HEK293 (cell line): ENCODE results near the gene AGFG1.

ENCODE experiments used
- CTCF ChIA-PET: fragments of 350-600 bp; formaldehyde crosslinking; extraction: SDS; loops from one replicate; lab custom pipeline; 2021; ENCODE audit warnings: antibody characterized with exemption; lab: Yijun Ruan, JAX
- POLR2A ChIA-PET: fragments of 300-600 bp; formaldehyde crosslinking; extraction: SDS; loops from one replicate; lab custom pipeline; 2020; ENCODE audit warnings: antibody characterized with exemption, inconsistent platforms; lab: Yijun Ruan, JAX
- H3K27ac ChIP-seq: fragments of 200-500 bp; sonication (Bioruptor generic); 2 replicates; pipeline ENCODE4 v1.5.1; 2014; ENCODE audit warnings: low read depth, low read length, control low read depth, inconsistent platforms; ENCODE audit errors: extremely low read depth
- H3K36me3 ChIP-seq, 2 experiments: fragments of 200-500 bp in 1 of 2; sonication (Bioruptor generic) in 1 of 2; 1 replicate in 1 of 2; 2 replicates in 1 of 2; pipeline ENCODE4 v1.5.1; 2014 to 2017; ENCODE audit warnings: inconsistent platforms in 2 of 2, low read length in 2 of 2; ENCODE audit not compliant: control insufficient read depth in 2 of 2, insufficient read depth in 1 of 2
- H3K4me1 ChIP-seq: fragments of 200-500 bp; sonication (Bioruptor generic); 2 replicates; pipeline ENCODE4 v1.5.1; 2014; ENCODE audit warnings: mild to moderate bottlenecking, low read length, inconsistent platforms; ENCODE audit not compliant: control insufficient read depth, insufficient read depth
- H3K4me3 ChIP-seq: 2 replicates; pipeline ENCODE4 v1.5.1; 2011; ENCODE audit warnings: low read depth, mild to moderate bottlenecking, control low read depth, low read length, moderate library complexity
- H3K9me3 ChIP-seq: fragments of 200-500 bp; sonication (Bioruptor generic); 2 replicates; pipeline ENCODE4 v1.5.1; 2014; ENCODE audit warnings: low read depth, low read length, inconsistent platforms; ENCODE audit not compliant: control insufficient read depth, insufficient read depth
- REPIN1 ChIP-seq: fragments of 450-650 bp; formaldehyde crosslinking; IDR thresholded peaks from 2 replicates; pipeline ENCODE4 v1.5.1; 2017; ENCODE audit warnings: missing biosample characterization, missing genetic modification characterization, low read depth
- SETDB1 ChIP-seq: IDR thresholded peaks from one replicate; pipeline ENCODE4 v1.6.1; 2017; ENCODE audit warnings: mild to moderate bottlenecking, low read length, moderate library complexity, mixed read lengths; ENCODE audit not compliant: insufficient read length
- ZFP37 ChIP-seq: fragments of 450-650 bp; formaldehyde crosslinking; IDR thresholded peaks from 2 replicates; pipeline ENCODE4 v1.5.1; 2016; ENCODE audit warnings: missing biosample characterization, missing genetic modification characterization
- ZNF175 ChIP-seq: fragments of 450-650 bp; formaldehyde crosslinking; IDR thresholded peaks from 2 replicates; pipeline ENCODE4 v1.5.1; 2016; ENCODE audit warnings: missing biosample characterization, missing genetic modification characterization
- ZNF335 ChIP-seq: fragments of 450-650 bp; formaldehyde crosslinking; conservative IDR thresholded peaks from 2 replicates; pipeline ENCODE4 v1.5.1; 2016; ENCODE audit warnings: missing biosample characterization, missing genetic modification characterization
- ZNF37A ChIP-seq: fragments of 450-650 bp; IDR thresholded peaks from 2 replicates; pipeline ENCODE4 v1.5.1; 2018; ENCODE audit warnings: missing biosample characterization, missing genetic modification characterization
- ZNF514 ChIP-seq: fragments of 450-650 bp; formaldehyde crosslinking; IDR thresholded peaks from 2 replicates; pipeline ENCODE4 v1.5.1; 2016; ENCODE audit warnings: missing biosample characterization, missing genetic modification characterization
- ZNF660 ChIP-seq: fragments of 450-650 bp; IDR thresholded peaks from 2 replicates; pipeline ENCODE4 v1.5.1; 2018; ENCODE audit warnings: missing biosample characterization, mild to moderate bottlenecking, missing genetic modification characterization
- ZNF670 ChIP-seq: fragments of 450-650 bp; formaldehyde crosslinking; IDR thresholded peaks from 2 replicates; pipeline ENCODE4 v1.5.1; 2016; ENCODE audit warnings: missing biosample characterization, missing genetic modification characterization, low read depth
- ZNF707 ChIP-seq: fragments of 450-650 bp; formaldehyde crosslinking; IDR thresholded peaks from 2 replicates; pipeline ENCODE4 v1.5.1; 2016; ENCODE audit warnings: missing biosample characterization, missing genetic modification characterization
- ZNF776 ChIP-seq: fragments of 450-650 bp; formaldehyde crosslinking; IDR thresholded peaks from 2 replicates; pipeline ENCODE4 v1.5.0; 2017; ENCODE audit warnings: missing biosample characterization, missing genetic modification characterization, borderline replicate concordance
- ZNF791 ChIP-seq: fragments of 450-650 bp; formaldehyde crosslinking; IDR thresholded peaks from 2 replicates; pipeline ENCODE4 v1.5.1; 2016; ENCODE audit warnings: missing biosample characterization, missing genetic modification characterization
- ZNF792 ChIP-seq: fragments of 450-650 bp; formaldehyde crosslinking; IDR thresholded peaks from 2 replicates; pipeline ENCODE4 v1.5.1; 2016; ENCODE audit warnings: missing biosample characterization, missing genetic modification characterization
- ZNF830 ChIP-seq: fragments of 450-650 bp; IDR thresholded peaks from 2 replicates; pipeline ENCODE4 v1.5.0; 2018; ENCODE audit warnings: missing biosample characterization, missing genetic modification characterization, low read depth, mild to moderate bottlenecking, moderate library complexity
- ZSCAN30 ChIP-seq: fragments of 450-650 bp; IDR thresholded peaks from 2 replicates; pipeline ENCODE4 v1.5.1; 2018; ENCODE audit warnings: missing biosample characterization, mild to moderate bottlenecking, missing genetic modification characterization, moderate library complexity
- TF ChIP-seq, protein P1 (sequence below): IDR thresholded peaks from 2 replicates; pipeline ENCODE4 v1.6.1; 2011; ENCODE audit warnings: mild to moderate bottlenecking, low read depth, low read length, borderline replicate concordance
- TF ChIP-seq, protein P2 (sequence below): fragments of 450-650 bp; formaldehyde crosslinking; IDR thresholded peaks from 2 replicates; pipeline ENCODE4 v1.5.1; 2016; ENCODE audit warnings: missing biosample characterization, missing genetic modification characterization
- TF ChIP-seq, protein P3 (sequence below): fragments of 450-650 bp; formaldehyde crosslinking; IDR thresholded peaks from 2 replicates; pipeline ENCODE4 v1.5.1; 2016; ENCODE audit warnings: missing biosample characterization, missing genetic modification characterization, low read depth
- TF ChIP-seq, protein P4 (sequence below): fragments of 450-650 bp; formaldehyde crosslinking; IDR thresholded peaks from 2 replicates; pipeline ENCODE4 v1.5.1; 2017; ENCODE audit warnings: missing biosample characterization, mild to moderate bottlenecking, missing genetic modification characterization, moderate library complexity
- TF ChIP-seq, protein P5 (sequence below): fragments of 450-650 bp; formaldehyde crosslinking; IDR thresholded peaks from 2 replicates; pipeline ENCODE4 v1.5.1; 2016; ENCODE audit warnings: missing biosample characterization, missing genetic modification characterization

The AGFG1 gene

DNA sequence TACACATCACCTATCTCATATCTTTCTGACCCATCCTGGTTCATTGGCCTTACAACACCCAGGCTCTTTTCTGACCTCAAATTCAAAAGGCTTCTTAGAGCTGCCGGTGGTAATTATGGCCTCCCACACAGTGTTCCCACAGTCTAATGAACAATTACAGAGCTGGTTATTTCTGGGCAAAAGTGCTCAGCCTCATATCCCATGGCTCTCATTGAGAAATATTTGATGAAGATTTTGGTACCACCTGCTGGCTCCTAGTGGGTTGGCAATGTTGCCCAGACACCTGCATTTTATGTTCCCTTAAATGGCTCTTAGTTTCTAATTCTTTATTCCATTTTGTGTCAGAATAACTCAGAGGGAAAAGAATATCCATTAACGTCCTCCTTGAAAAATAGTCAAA is 106.7 kb downstream of the AGFG1 start (continued):
- TF ChIP-seq, protein P1, sequence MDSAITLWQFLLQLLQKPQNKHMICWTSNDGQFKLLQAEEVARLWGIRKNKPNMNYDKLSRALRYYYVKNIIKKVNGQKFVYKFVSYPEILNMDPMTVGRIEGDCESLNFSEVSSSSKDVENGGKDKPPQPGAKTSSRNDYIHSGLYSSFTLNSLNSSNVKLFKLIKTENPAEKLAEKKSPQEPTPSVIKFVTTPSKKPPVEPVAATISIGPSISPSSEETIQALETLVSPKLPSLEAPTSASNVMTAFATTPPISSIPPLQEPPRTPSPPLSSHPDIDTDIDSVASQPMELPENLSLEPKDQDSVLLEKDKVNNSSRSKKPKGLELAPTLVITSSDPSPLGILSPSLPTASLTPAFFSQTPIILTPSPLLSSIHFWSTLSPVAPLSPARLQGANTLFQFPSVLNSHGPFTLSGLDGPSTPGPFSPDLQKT: no peak
- TF ChIP-seq ZNF37A (tag by site-specific recombination): no peak
- TF ChIP-seq ZNF670: no peak

DNA sequence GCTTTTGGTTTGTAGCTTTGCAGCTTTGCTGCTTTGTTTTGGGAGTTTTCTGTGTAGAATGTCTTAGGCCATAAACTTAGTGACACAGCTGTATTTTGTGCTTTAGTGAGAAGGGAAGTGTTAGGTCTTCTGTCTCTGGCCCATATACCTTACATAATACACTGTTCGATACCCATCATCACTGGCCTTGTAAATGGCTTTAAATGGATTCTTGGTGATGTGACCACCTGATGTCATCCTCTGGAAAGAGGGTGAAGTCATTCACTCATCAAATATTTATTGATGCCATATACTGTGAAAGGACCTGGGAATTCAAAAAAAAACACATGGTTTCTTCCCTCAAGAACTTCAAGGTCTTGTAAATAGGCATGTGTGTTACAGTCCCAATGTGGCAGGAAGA is 107.8 kb downstream of the AGFG1 start:
- Histone ChIP-seq H3K4me1 (no peaks in the 10 kb centered on the region; the same call in 1 of the 2 replicates), H3K27ac (no peak overlapping the region), H3K36me3 (no peaks in the 10 kb centered on the region), H3K9me3 (no peaks in the 10 kb centered on the region), H3K4me3 (no peak overlapping the region)
- CTCF ChIA-PET: interaction anchor here (0.7 to 1.0 kb wide), 2 partner anchors 78 to 345 kb away, joined by 3 read pairs; no protein-coding TSS in a partner anchor
- POLR2A ChIA-PET: no interaction called here
- TF ChIP-seq ZNF514 (tag by site-specific recombination) (no peak), ZNF830 (tag by site-specific recombination) (no peak), ZNF335 (peak; percentile 28; the same call in 1 of the 2 replicates), ZSCAN30 (tag by site-specific recombination) (no peak), ZNF175 (no peak), ZFP37 (tag by site-specific recombination) (no peak), ZNF707 (tag by site-specific recombination) (no peak)

DNA sequence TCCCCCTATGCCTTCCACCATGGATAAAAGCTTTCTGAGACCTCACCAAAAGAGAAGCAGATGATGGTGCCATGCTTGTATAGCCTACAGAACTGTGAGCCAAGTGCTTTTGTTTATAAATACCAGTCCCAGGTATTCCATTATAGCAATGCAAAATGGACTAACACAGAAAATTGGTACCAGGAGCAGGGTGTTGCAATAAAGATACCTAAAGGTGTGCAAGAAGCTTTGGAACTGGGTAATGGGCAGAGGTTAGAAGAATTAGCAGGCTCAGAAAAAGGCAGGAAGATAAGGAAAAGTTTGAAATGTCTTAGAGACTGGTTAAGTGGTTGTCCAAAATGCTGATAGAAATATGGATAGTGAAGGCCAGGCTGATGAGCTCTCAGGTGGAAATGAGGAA is 110.4 kb downstream of the AGFG1 start:
- Histone ChIP-seq H3K4me3 (no peak overlapping the region), H3K4me1 (no peaks in the 10 kb centered on the region), H3K27ac (no peak overlapping the region), H3K9me3 (no peaks in the 10 kb centered on the region), H3K36me3 (no peaks in the 10 kb centered on the region)
- ChIA-PET CTCF (no interaction called here), POLR2A (no interaction called here)
- TF ChIP-seq, protein P2, sequence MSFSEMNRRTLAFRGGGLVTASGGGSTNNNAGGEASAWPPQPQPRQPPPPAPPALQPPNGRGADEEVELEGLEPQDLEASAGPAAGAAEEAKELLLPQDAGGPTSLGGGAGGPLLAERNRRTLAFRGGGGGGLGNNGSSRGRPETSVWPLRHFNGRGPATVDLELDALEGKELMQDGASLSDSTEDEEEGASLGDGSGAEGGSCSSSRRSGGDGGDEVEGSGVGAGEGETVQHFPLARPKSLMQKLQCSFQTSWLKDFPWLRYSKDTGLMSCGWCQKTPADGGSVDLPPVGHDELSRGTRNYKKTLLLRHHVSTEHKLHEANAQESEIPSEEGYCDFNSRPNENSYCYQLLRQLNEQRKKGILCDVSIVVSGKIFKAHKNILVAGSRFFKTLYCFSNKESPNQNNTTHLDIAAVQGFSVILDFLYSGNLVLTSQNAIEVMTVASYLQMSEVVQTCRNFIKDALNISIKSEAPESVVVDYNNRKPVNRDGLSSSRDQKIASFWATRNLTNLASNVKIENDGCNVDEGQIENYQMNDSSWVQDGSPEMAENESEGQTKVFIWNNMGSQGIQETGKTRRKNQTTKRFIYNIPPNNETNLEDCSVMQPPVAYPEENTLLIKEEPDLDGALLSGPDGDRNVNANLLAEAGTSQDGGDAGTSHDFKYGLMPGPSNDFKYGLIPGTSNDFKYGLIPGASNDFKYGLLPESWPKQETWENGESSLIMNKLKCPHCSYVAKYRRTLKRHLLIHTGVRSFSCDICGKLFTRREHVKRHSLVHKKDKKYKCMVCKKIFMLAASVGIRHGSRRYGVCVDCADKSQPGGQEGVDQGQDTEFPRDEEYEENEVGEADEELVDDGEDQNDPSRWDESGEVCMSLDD (tag by site-specific recombination): no peak
- TF ChIP-seq ZNF707 (tag by site-specific recombination): peak; percentile 87

DNA sequence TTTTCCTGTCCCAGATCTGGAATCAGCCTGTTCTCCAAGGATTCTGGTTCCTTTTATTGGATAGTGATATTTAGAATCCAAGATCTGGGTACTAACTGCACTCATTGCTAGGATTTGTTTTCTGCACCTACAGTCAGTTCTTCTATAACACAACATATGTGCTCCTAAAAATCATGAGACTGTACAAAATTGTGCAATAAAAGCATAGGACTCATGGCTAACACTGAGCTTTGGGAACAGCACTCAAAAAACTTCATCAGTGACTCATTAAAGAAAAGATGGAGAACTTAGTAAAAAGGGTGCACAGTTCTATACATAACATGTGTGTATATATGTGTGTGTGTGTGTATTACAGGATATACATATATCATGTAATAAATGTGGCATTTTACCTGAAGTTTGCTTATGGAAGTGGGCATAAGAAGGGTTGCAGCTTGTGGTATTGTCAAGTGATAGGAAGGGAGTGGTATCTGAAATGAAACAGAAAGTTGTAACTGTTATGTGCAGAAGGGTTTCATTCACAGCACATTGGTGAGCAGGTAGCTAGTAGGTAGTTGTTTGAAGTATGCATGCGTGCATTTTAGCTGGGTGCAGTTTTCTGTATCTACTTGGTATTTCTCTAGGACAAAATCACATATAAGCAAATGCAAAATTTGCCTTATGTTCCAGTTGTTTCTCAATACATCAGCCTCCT is 120.9 kb downstream of the AGFG1 start:
- Histone ChIP-seq H3K4me1 (no peaks in the 10 kb centered on the region), H3K4me3 (no peak overlapping the region), H3K27ac (no peak overlapping the region), H3K36me3 (no peaks in the 10 kb centered on the region), H3K9me3 (no peaks in the 10 kb centered on the region)
- POLR2A ChIA-PET: interaction anchor here (1.0 kb wide), 1 partner anchor 32 kb away, joined by 4 read pairs; no protein-coding TSS in a partner anchor
- CTCF ChIA-PET: no interaction called here
- TF ChIP-seq, protein P3, sequence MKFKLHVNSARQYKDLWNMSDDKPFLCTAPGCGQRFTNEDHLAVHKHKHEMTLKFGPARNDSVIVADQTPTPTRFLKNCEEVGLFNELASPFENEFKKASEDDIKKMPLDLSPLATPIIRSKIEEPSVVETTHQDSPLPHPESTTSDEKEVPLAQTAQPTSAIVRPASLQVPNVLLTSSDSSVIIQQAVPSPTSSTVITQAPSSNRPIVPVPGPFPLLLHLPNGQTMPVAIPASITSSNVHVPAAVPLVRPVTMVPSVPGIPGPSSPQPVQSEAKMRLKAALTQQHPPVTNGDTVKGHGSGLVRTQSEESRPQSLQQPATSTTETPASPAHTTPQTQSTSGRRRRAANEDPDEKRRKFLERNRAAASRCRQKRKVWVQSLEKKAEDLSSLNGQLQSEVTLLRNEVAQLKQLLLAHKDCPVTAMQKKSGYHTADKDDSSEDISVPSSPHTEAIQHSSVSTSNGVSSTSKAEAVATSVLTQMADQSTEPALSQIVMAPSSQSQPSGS: no peak
- TF ChIP-seq ZNF660 (no peak), ZNF791 (tag by site-specific recombination) (no peak), SETDB1 (no peak), ZNF776 (no peak), REPIN1 (tag by site-specific recombination) (no peak), ZNF707 (tag by site-specific recombination) (no peak), ZNF792 (tag by site-specific recombination) (no peak)
- TF ChIP-seq, protein P4, sequence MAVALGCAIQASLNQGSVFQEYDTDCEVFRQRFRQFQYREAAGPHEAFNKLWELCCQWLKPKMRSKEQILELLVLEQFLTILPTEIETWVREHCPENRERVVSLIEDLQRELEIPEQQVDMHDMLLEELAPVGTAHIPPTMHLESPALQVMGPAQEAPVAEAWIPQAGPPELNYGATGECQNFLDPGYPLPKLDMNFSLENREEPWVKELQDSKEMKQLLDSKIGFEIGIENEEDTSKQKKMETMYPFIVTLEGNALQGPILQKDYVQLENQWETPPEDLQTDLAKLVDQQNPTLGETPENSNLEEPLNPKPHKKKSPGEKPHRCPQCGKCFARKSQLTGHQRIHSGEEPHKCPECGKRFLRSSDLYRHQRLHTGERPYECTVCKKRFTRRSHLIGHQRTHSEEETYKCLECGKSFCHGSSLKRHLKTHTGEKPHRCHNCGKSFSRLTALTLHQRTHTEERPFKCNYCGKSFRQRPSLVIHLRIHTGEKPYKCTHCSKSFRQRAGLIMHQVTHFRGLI: no peak
- TF ChIP-seq, protein P5, sequence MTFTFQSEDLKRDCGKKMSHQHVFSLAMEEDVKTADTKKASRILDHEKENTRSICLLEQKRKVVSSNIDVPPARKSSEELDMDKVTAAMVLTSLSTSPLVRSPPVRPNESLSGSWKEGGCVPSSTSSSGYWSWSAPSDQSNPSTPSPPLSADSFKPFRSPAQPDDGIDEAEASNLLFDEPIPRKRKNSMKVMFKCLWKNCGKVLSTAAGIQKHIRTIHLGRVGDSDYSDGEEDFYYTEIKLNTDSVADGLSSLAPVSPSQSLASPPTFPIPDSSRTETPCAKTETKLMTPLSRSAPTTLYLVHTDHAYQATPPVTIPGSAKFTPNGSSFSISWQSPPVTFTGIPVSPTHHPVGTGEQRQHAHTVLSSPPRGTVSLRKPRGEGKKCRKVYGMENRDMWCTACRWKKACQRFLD (tag by site-specific recombination): no peak
